Mucosa of rectum (tissue), 2 donors: ENCODE measurements around the gene HOOK1.
"Not testable (repeated sequence)": the region's sequence is repeated elsewhere in the genome, so short reads cannot be mapped to it uniquely, and the experiment has no call there.

ENCODE experiments used
- H3K27ac ChIP-seq, 2 donors: one replicate each; pipeline ENCODE4 v1.7.0; 2013; ENCODE audit warnings: inconsistent platforms in 2 of 2, low read depth in 2 of 2, low read length in 2 of 2
- H3K27me3 ChIP-seq, 2 donors: one replicate each; pipeline ENCODE4 v1.7.0; 2013; ENCODE audit warnings: low read length in 2 of 2; ENCODE audit not compliant: control insufficient read depth in 2 of 2, insufficient read depth in 2 of 2
- H3K36me3 ChIP-seq, 2 donors: one replicate each; pipeline ENCODE4 v1.7.0; 2013; ENCODE audit warnings: low read length in 2 of 2; ENCODE audit not compliant: control insufficient read depth in 2 of 2, insufficient read depth in 2 of 2
- H3K4me1 ChIP-seq, 2 donors: one replicate each; pipeline ENCODE4 v1.7.0; 2013; ENCODE audit warnings: low read length in 2 of 2, mild to moderate bottlenecking in 1 of 2; ENCODE audit not compliant: control insufficient read depth in 2 of 2, insufficient read depth in 2 of 2
- H3K4me3 ChIP-seq, 2 donors: one replicate each; pipeline ENCODE4 v1.7.0; 2013; ENCODE audit warnings: low read length in 2 of 2
- H3K9ac ChIP-seq, 2 donors: one replicate each; pipeline ENCODE4 v1.7.0; 2013; ENCODE audit warnings: low read length in 2 of 2, low read depth in 1 of 2, mild to moderate bottlenecking in 1 of 2
- H3K9me3 ChIP-seq, 2 donors: one replicate each; pipeline ENCODE4 v1.7.0; 2013; ENCODE audit warnings: low read length in 2 of 2; ENCODE audit not compliant: control insufficient read depth in 2 of 2
- donor health status: healthy.
- donor health status: Normal muscosa, but diverticular disease.

Gene HOOK1

DNA sequence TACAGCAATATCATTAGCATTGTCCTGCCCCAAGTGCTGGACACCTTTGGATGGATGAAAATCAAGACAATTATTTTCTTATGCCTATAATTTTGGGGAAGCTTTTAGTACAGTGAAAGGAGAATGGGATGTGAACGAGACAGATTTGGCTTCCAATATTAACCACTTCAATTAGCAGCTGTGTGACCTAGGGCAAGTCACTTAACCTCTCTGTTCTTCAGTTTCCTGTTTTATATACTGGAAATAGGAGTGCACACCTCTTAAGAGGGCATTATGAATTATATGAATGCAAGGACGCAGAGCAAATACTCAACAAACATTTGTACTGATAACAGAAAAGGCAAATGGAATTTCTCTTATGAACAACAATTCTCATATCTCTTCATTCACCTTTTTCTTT lies 93.3 kb downstream of the HOOK1 start:
- H3K4me1 ChIP-seq = peaks cover under 1 to 6% of the 10 kb centered on the region in 2 donors
- H3K27me3 ChIP-seq = no peaks in the 10 kb centered on the region
- no peak overlapping the region for H3K9ac ChIP-seq
- peaks cover 6 to 29% of the 10 kb centered on the region in 2 donors for H3K36me3 ChIP-seq
- no peak overlapping the region for H3K4me3 ChIP-seq
- no peak overlapping the region for H3K27ac ChIP-seq
- H3K9me3 ChIP-seq = no peaks in the 10 kb centered on the region

DNA sequence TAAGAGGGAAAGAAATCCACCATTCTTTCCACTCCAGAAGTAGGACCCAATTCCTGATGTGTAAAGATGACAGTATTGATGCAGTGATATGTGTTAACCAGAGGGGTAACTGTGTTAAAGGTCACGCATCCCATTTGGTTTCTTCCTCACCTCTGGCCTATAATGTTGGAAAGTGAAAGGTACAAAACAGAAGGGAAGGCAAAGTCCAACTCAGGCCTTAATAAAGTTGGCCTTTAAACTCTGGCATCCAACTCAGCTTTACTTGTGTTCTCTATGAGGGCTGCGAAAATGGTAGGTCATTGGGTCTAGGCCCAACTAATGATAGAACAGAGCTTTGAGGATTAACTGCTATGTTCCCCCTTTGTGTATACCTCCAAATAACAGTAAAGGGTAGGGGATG lies 93.9 kb downstream of the HOOK1 start:
- Histone ChIP-seq H3K36me3 (peaks cover 6 to 30% of the 10 kb centered on the region in 2 donors), H3K4me1 (peaks cover 0 to under 1% of the 10 kb centered on the region in 2 donors), H3K27ac (no peak overlapping the region), H3K9ac (no peak overlapping the region), H3K9me3 (no peaks in the 10 kb centered on the region), H3K4me3 (no peak overlapping the region), H3K27me3 (no peaks in the 10 kb centered on the region)

GRCh38 chr1:59914791-59915286 lies 100.1 kb downstream of the HOOK1 start:
- not testable (repeated sequence) for H3K4me1 ChIP-seq, H3K9ac ChIP-seq, H3K27ac ChIP-seq, H3K4me3 ChIP-seq, H3K27me3 ChIP-seq, H3K9me3 ChIP-seq
- peaks cover 0 to 25% of the 10 kb centered on the region in 2 donors for H3K36me3 ChIP-seq

DNA sequence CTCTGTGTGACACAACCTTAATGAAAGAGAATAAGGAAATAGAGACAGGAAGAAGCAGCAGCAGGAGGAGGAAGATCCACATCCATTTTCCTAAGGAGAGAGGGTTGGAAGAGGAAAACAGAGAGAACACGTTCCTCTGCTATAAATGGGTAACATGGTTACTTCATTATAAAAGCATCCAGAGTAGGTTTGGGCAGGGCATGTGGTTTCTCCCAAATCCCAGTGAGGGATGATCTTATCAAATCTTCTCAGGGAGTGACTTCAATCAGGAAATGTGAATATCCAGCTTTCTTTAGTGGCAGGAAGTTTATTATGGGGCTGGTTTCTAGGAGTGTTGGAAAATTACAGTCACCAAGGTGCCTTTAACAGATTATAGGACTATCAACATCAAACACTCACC lies 100.8 kb downstream of the HOOK1 start:
- Histone ChIP-seq H3K36me3 (peaks cover 0 to 23% of the 10 kb centered on the region in 2 donors), H3K4me3 (no peak overlapping the region), H3K27ac (no peak overlapping the region), H3K9ac (no peak overlapping the region), H3K27me3 (no peaks in the 10 kb centered on the region), H3K9me3 (no peaks in the 10 kb centered on the region), H3K4me1 (peaks cover 0 to 3% of the 10 kb centered on the region in 2 donors)

DNA sequence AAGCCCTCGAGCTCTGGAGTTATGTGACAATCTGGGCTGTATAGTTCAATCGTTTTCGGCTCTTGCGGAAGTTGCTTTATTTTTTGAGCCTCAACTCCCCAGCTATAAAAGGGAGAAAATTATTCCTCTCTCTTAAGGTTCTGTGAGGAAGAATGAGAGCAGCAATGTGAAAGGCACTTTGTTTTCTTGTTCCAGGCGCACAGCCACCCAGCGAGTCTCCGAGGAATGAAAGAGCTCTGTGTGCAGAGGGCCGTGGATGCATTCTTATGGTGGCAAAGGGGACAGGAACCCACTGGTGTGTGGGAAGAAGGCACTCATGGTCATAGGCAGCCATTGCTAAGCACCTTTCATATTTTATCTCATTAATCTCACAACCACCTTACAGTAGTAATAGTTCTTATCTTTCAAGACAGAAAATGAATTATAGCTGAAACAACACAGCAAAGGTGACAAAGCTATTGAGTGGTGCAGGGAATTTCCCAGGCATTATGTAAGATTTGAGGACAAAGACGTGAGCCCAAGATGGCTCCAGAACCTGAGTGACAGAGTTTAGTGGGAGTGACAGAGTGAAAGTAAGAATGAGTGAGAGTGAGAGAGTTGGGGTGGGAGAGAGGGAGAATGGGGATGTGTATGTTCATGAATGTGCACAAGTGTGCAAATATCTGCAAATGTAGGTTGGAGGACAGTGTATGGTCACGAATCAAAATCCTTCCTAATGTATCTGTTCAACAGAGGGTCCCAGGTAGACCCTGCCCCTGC lies 102.5 kb downstream of the HOOK1 start:
- Histone ChIP-seq H3K27me3 (no peaks in the 10 kb centered on the region), H3K4me3 (no peak overlapping the region), H3K4me1 (peaks cover 0 to 3% of the 10 kb centered on the region in 2 donors), H3K36me3 (peaks cover 0 to 9% of the 10 kb centered on the region in 2 donors), H3K27ac (no peak overlapping the region), H3K9ac (no peak overlapping the region), H3K9me3 (no peaks in the 10 kb centered on the region)

GRCh38 chr1:59917785-59918180 lies 103.0 kb downstream of the HOOK1 start:
- Histone ChIP-seq H3K4me3 (no peak overlapping the region), H3K36me3 (peaks cover 0 to 8% of the 10 kb centered on the region in 2 donors), H3K9ac (no peak overlapping the region), H3K4me1 (peaks cover 0 to 3% of the 10 kb centered on the region in 2 donors), H3K27me3 (no peaks in the 10 kb centered on the region), H3K27ac (no peak overlapping the region), H3K9me3 (no peaks in the 10 kb centered on the region)

GRCh38 chr1:59919746-59920145 lies 105.0 kb downstream of the HOOK1 start:
- Histone ChIP-seq H3K27me3 (no peaks in the 10 kb centered on the region), H3K4me3 (no peak overlapping the region), H3K27ac (no peak overlapping the region), H3K9me3 (no peaks in the 10 kb centered on the region), H3K4me1 (peaks cover 0 to 3% of the 10 kb centered on the region in 2 donors), H3K36me3 (peaks cover 0 to 6% of the 10 kb centered on the region in 2 donors), H3K9ac (no peak overlapping the region)

DNA sequence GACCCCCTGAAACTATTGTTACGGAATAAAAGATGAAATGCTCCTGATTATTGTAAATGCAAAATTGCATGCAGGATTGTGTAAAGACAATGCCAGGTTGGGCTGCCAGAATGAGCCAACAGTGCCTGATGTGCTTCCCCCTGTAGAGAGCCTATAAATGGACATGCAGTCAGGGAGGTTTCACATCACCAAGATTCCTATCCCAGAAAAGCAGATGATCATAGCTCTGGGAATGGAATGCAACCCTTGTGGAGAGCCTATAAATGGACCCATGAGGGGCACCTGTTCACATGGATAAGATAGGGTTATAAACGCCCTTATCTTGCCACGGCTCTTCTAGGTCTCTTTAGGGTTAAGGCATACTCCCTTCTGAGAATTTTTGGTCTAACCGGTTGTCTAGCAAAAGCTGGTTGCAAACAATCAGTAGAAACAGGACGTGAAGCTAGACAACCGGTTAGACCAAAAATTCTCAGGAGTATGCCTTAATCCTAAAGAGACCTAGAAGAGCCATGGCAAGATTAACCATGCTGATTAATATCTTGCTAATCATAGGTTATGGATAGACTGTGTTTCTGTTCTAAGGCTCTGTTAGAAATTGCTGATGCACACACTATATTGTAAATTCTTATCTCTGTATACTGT lies 106.6 kb downstream of the HOOK1 start:
- H3K9me3 ChIP-seq, H3K27me3 ChIP-seq, H3K9ac ChIP-seq, H3K4me3 ChIP-seq, H3K4me1 ChIP-seq, H3K27ac ChIP-seq, H3K36me3 ChIP-seq: not testable (repeated sequence)

GRCh38 chr1:59924653-59925052 lies 109.9 kb downstream of the HOOK1 start:
- Histone ChIP-seq H3K27me3 (no peaks in the 10 kb centered on the region), H3K9ac (no peak overlapping the region), H3K27ac (no peak overlapping the region), H3K4me1 (peaks cover 3% of the 10 kb centered on the region in 2 donors), H3K9me3 (no peaks in the 10 kb centered on the region), H3K36me3 (no peaks in the 10 kb centered on the region), H3K4me3 (no peak overlapping the region)
